Right lobe of liver (tissue), 4 donors: Measurements from ENCODE around the gene RGS7BP.

Experiments
- POLR2A ChIP-seq: fragments of 450-650 bp; IDR thresholded peaks from one replicate; pipeline ENCODE4 v1.6.1; 2017; ENCODE audit warnings: antibody characterized with exemption, mild to moderate bottlenecking
- TF ChIP-seq, protein P1 (sequence below), 4 donors: fragments of 200-600 bp in 3 of 4; fragments of 450-650 bp in 1 of 4; IDR thresholded peaks; one replicate each; pipeline versions ENCODE4 v1.5.1 to v1.8.0; 2016 to 2022; ENCODE audit warnings: antibody characterized with exemption in 4 of 4, mild to moderate bottlenecking in 2 of 4
- donor health status: DM: no; HTN: no; CAD: no.
- donor health status: DM: no; HTN: no; CAD: no.
- donor health status: DM: no; HTN: yes; CAD: no.

DNA sequence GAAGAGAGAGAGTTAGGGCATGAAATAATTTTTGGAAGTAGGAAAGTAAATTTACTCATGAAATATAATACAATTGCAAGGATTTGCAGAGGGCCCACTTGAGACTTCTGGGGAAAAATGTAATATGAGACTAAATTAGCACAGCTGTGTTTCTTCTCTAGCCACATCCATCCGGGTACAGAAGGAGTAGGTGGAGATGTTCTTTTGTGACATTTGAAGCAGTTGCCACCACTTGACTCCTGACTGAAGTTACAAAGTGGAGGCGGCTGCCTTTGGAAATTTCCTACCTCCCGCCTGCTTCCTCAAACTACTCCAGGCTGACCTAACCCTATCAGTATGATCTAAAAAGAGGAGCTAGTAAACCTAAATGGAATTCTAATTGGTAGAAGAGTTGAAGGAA, 126.4 kb downstream of the RGS7BP start:
- TF ChIP-seq, protein P1, sequence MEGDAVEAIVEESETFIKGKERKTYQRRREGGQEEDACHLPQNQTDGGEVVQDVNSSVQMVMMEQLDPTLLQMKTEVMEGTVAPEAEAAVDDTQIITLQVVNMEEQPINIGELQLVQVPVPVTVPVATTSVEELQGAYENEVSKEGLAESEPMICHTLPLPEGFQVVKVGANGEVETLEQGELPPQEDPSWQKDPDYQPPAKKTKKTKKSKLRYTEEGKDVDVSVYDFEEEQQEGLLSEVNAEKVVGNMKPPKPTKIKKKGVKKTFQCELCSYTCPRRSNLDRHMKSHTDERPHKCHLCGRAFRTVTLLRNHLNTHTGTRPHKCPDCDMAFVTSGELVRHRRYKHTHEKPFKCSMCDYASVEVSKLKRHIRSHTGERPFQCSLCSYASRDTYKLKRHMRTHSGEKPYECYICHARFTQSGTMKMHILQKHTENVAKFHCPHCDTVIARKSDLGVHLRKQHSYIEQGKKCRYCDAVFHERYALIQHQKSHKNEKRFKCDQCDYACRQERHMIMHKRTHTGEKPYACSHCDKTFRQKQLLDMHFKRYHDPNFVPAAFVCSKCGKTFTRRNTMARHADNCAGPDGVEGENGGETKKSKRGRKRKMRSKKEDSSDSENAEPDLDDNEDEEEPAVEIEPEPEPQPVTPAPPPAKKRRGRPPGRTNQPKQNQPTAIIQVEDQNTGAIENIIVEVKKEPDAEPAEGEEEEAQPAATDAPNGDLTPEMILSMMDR (IDR thresholded peaks at IDR 0.05), result no peak
- TF ChIP-seq POLR2A, result no peak
